Stimulated activated CD4-positive, alpha-beta T cell treated with anti-CD3 and anti-CD28 coated beads, Interleukin-4, amount 100 ng/mL, for 4 hours (primary cell): ENCODE results near the gene RBM34.
"Not testable (repeated sequence)": the region's sequence is repeated elsewhere in the genome, so short reads cannot be mapped to it uniquely, and the experiment has no call there.

Source experiments
- DNase-seq, 2 experiments: peaks; one replicate each; pipeline ENCODE4 v3.0.0-alpha.2; 2020

The RBM34 gene

DNA sequence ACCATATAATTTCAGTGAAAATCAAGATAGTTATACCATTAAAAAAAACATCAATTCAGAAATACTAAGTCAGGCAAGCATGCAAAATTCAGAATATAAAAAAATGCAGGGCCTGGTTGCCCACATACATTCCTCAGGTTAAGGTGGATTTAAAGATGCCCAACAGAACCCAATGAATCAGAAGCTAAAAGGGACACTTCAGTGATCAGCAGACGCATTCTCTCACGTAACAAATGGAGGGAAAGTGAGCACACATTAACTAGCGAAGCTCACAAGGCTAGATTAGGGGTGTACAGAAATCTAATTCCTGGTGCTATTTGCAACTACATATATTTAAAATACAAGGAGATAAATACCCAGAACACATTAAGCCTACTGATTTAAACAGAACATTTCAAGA is 49.9 kb downstream of the RBM34 start:
- DNase-seq: no peak

DNA sequence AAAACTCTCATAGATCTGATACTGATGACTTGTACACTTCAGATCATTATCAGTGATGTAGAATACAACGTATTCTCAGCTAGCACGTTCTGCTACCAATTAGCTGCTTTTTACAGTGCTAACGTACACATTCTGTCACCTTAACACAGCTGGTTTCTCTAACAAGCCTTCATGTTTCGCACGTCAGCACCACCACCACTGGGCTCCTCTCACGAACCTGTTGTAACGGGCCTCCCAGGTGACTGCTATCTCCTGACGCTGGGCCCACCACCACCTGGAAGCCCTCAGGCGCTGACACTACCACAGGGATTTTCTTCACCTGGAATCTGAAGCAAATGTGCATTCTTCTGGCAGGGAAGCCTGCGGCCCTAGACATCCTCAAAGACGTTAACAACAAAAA is 52.2 kb downstream of the RBM34 start:
- DNase-seq: no peak

DNA sequence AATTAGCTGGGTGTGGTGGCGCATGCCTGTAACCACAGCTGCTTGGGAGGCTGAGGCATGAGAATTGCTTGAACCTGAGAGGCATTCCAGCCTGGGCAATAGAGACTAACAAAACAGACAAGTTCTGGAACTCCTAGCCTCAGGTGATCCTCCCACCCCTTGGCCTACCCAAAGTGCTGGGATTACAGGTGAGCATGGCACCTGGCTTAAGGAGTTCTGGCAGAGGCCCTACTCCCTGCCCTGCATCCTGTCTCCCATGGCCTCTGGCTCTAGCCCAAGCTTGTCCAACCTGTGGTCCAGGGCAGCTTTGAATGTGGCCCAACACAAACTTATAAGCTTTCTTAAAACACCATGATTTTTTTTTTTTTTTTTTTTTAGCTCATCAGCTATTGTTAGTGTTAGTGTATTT is 52.9 kb downstream of the RBM34 start:
- no peak for DNase-seq

DNA sequence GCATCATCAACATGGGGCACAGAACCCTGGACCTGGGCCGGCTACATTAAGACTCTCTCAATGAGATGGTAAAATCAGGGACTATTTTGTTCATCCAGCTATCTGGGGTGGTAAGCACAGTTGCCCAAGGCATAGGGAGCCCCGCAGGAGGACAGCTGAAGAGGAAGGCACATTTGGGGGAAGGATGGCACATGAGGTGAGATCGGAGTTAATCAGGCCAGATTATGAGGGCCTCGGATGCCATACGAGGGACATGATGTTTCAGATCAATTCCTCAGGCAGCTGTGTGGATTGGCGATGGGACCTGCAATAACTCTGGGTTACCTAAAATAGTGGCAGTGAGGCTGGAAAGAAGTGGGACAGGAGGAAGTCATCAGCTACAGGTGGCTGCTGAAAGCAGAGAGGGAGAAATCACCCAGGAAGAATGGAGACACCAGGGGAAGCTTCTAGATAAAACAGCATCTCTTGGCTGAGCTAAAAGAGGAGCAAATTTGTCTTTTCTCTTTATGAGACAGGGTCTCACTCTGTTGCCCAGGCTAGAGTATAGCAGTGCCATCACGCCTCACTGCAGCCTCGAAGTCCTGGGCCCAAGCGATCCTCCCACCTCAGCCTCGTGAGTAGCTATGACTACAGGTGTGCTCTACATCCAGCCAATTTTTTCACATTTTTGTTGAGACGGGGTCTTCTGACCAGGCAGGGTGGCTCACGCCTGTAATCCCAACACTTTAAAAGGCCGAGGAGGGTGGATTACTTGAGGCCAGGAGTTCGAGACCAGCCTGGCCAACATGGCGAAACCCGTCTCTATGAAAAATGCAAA is 53.5 kb downstream of the RBM34 start:
- DNase-seq: no peak

DNA sequence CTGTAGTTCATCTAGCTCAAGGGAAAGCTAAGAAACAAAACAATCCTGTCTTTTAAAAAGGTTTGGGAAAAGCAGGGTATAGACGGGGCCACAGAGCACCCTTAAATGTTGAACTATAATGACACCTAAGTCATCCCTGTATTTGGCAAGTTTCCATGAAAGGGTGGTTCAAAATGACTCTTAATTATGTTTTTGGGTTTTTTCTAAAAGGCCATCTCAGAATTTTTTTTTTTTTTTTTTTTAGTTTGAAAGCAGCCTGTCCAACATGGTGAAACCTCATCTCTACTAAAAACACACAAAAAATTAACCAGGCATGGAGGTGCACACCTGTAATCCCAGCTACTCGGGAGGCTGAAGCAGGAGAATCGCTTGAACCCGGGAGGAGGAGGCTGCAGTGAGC is 54.6 kb downstream of the RBM34 start:
- DNase-seq: no peak

DNA sequence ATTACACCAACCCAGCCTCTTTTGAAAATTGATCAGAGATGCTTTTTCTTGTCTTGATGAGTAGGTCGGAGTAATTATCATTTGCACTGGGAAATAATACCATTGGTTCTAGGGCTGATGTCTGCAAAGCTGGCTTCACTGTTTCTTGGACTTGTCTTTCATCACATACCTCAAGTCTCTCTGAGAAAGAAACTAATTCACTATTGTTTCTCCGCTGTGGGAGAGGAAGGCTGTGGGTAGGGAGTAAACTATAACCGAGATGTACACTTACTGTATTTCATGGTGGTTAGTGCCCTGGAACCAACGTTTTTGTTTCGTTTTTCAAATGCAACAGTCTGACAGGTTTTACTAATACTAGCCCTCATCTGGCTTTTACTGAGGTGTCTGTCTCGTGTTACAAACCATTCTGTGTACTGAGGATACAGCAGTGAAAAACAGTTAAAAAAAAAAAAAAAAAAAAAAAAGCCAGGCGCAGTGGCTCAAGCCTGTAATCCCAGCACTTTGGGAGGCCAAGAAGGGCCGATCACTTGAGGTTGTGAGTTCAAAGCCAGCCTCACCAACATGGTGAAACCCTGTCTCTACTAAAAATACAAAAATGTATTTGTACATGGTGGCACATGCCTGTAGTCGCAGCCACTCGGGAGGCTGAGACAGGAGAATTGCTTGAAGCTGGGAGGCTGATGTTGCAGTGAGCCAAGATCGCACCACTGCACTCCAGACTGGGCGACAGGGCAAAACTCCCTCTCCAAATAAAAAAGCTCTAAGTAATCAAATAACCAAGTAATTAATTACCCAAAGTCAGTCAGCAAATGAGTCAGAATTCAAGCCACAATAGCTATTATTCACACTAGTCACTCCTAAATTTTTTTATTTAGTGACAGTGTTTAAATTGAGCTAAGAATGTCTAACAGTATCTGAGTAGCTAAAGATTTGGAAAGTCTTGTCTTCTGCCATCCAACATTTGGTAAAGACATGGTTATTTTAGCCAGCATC is 55.7 kb downstream of the RBM34 start:
- DNase-seq: no peak

DNA sequence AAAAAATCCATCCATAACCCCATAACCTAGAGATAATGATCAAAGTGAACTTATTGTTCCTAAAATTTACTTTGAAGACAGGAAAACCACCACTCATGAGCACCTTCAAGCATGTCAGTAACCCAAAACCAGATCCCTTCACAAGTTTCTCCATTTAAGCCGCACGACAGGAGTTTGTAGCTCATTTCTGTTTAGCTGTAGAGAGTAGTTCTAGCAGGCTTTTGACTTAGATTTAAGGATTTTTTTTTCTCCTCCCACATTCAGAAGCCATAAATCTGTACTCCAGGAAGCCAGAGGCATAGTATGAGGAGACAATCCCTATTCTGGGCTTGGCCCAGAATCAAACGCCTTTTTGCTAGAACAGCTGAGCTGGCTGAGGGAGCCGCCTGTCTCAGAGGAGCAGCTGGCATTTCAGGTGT is 58.0 kb downstream of the RBM34 start:
- no peak for DNase-seq

DNA sequence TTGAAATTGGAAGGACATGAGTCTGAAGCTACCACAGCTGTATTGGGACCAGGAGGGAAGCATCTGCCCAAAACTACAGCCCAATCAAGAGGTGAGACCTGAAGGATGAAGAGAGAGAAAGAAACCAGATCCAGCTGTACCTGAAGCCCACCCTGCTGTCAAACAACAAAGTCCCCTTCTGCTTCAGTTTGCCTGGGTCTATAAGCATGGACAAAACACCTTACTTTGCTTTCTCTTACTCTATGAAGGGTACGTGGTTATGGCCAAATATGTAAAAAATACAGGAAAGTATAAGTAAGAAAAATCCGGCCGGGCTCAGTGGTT is 58.8 kb downstream of the RBM34 start:
- no peak for DNase-seq

DNA sequence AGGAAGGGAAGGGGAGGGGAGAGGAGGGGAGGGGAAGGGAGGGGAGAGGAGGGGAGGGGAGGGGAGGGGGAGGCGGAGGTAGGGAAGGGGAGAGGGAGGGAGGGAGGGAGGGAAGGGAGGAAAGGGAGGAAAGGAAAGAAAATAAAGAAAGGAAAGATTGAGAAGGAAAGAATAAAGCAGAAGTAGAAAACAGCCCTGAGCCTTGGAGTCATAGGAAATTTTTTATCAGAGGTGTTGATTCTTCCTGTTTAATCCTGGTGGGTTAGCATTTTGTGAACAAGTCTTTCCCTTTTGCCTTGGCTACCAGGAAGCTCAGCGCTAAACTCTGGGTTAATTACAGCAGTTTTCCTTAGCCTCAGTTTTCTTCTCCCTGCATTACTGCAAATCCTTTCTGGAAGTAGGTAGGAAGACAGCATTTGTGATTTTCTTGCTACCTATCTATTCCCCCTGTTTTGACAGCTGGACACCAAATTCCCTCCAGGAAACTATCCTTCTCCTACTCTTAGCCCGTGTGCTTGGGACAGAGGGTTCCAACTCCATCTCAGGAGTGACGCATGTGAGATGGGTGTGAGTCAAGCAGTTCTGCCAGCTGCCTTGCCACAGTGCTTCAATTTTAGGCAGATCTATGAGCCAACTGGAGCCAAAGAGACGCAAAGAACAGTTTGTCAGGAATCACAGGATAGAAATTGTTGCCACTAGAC is 59.3 kb downstream of the RBM34 start:
- DNase-seq: no peak

DNA sequence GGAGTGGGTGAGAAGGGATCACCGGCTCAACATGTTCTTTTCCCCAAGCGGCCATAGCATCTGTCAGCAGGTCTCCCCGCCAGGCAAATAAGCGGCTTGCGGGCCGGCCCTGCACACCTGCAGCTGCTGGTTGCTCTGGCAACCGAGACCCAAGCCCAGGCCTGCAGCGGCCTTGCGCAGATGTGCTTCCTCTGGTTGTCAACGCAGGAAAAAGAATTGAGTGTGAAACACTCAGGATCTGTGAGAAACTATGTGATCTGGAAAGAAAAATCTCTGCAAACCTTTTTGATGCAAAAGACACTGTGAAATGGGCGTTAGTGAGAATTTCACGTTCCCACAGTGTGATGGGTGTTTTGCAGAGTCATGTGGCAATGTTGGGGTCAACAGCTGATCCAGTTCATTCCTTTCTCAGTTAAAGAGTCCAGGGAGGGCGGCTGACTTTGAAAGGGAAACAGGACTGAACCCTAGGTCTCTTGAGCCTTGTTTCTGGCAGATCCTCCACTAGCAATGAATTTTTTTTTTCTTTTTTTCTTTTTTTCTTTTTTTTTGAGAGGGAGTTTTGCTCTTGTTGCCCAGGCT is 60.8 kb downstream of the RBM34 start:
- DNase-seq: no peak

DNA sequence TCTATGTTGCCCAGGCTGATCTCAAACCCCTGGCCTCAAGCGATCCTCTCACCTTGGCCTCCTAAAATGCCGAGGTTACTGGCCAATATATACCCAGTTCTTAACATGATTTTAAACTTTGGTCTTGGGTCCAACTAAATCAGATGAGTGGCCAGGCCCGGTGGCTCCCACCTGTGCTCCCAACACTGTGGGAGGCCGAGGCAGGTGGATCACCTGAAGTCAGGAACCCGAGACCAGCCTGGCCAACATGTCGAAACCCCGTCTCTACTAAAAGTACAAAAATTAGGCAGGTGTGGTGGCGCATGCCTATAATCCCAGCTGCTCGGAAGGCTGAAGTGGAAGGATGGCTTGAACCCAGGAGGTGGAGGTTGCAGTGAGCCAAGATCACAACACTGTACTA is 62.1 kb downstream of the RBM34 start:
- no peak for DNase-seq

DNA sequence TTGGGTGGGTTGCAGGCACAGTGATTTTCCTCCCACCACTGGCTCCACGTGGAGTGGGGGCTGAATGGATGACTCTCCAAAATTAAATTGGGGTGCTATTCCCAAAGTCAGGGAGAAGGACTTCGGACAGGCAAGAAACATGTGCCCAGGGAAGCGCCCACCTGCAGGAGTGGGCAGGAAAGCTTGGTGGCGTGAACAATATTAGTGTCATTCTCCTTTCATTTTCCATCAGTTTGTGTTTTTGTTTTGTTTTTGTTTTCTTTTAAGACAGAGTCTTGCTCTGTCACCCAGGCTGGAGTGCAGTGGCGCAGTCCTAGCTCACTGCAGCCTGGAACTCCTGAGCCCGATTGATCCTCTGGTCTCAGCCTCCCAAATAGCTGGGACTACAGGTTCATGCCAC is 62.5 kb downstream of the RBM34 start:
- DNase-seq: no peak

DNA sequence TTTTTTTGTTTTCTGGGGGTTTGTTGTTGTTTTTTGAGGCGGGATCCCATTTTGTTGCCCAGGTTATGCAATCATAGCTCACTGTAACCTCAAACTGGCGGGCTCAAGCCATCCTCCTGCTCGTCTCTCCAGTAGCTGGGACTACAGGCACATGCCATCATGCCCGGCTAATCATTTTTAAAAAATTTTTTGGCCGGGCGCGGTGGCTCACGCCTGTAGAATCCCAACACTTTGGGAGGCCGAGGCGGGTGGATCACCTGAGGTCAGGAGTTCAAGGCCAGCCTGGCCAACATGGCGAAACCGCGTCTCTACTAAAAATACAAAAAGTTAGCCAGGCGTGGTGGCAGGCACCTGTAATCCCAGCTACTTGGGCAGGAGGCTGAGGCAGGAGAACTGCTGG is 63.5 kb downstream of the RBM34 start:
- not testable (repeated sequence) for DNase-seq

DNA sequence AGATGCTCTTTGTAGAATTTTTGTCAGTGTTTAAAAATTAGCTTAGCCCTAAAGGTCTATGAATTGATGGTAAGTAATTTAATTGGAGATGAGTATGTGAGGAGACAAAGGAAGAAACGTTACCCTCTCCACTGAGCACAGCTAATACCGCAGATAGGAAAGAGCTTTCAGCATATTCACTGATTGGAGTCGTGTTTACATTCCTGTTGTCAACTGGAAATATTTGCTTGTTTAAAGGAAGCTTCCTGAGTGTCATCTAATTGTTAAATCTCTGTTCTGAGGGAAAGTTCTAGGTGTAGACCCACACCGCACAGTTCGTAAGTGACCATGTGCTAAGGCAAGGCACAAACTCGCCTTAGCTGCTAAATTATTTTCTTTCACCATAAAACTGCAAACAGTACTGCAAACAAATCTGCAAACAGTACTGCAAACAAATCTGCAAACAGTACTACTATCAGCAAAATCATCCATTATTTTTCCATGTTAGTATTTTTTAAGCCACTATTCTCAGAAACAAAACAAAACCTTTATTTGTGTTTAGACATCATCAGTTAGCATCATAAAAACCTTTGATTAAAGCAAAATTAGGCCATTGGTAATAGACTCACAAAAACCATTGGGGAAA is 65.0 kb downstream of the RBM34 start:
- DNase-seq: no peak

DNA sequence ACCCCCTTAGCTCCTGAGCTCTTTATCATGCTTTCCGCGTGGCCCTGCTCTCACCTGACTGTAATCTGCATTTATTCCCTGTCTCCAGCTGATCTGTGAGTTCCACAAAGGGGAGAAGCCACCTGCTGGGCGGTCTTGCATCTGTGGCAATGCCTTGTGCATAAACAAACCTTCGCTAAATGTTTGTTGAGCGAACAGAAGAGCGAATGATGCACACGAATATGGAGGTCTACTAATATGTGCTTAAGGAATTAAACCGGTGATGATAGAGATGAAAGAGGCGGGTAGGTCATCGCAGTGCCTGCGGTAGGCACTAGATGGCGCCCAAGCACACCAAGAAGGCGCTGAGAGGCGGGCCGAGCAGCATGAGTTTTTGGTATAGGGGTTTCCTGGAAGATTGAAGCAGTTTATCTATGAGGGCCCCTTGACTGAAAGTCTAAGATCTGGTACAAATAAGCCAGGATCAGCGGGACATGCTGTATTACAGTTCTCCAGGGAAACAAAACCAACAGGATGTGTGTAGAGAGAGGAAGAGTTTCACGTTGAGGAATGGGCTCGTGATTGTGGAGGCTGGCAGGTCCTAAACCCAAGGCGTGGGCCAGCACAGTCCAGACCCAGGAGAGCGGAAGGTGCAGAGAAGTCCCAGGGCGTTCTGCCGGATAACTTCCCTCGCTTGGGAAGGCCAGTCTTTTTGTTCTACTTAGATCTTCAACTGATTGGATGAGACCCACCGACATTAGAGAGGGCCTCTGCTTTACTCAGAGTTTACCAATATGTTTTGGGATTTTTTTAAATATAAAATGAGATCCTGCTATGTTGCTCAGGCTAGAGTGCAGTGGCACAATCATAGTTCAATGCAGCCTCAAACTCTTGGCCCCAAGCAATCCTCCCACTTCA is 67.1 kb downstream of the RBM34 start:
- DNase-seq: peak; percentile 73 to 79

DNA sequence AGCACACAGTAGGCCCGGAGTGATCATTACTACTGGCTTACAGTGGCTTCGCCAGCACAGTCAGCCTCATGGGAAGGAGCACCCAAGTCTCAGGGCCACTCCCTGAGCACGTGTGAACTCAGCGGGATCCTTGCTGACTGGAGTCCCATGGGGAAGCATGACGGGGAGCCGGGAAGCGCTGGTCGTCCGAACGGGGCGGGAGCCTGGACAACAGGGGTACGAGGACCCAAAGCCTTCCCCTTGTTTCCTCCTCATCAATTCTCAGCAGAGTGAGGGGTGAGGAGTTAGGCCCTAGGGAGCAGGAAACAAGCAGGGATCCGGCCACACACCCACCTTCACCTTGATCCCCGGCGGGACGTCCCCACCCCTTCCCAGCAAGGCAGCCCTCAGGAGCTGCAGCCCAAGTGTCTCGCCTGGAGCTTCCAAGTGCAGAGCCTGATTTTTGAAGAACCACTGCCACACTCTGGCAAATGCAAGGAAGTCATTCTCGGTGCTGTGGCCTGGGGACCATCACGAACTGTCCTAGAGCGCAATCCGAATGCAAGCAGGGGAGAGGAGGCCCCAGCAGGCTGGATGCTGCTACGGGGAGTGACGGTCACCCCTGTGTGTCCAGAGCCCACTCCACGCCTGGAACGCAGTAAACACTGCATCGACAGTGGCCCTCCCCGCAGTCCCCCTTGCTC is 67.9 kb downstream of the RBM34 start:
- no peak for DNase-seq

DNA sequence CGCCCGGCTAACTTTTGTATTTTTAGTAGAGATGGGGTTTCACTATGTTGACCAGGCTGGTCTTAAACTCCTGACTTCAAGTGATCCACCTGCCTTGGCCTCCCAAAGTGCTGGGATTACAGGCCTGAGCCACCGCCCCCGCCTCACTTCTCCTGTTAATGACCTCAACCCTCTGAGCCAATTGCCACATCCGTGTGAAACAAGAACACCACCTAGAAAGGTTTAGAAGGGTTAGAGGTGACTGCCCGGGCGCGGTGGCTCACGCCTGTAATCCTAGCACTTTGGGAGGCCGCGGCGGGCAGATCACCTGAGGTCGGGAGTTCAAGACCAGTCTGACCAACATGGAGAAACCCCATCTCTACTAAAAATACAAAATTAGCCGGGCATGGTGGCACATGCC is 68.6 kb downstream of the RBM34 start:
- not testable (repeated sequence) for DNase-seq

DNA sequence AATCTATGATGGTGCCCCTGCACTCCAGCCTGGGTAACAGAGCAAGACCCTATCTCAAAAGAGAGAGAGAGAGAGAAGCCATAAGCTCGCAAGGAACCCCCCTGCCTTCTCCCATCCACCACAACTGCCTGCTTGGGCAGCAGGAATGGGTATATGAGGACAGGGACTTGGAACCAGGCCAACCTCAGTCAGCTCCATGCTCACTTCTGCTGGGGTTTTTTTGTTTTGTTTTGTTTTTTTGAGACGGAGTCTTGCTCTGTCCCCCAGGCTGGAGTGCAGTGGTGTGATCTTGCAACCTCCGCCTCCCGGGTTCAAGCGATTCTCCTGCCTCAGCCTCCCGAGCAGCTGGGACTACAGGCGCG is 69.0 kb downstream of the RBM34 start:
- DNase-seq: not testable (repeated sequence)

DNA sequence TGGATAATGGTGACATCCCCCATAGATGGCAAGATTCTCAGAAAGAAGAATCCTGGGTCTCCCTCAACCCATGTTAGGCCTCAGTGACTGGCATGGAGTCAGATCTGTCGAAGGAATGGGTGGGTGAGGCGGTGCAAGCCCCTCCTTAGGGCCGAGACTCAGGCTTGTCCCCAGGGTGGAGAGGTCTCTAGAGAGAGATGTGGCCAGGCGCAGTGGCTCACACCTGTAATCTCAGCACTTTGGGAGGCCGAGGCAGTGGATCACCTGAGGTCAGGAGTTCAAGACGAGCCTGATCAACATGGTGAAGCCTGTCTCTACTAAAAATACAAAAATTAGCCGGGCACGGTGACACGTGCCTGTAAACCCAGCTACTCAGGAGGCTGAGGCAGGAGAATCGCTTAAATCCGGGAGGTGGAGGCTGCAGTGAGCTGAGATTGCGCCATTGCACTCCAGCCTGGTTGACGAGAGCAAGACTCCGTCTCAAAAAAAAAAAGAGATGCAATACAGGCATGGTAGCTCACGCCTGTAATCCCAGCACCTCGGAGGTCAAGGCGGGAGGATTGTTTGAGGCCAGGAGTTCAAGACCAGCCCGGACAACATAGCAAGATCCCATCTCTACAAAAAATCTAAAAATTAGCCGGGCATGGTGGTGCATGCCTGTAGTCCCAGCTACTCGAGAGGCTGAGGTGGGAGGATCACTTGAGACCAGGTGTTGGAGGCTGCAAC is 69.6 kb downstream of the RBM34 start:
- DNase-seq: not testable (repeated sequence)

DNA sequence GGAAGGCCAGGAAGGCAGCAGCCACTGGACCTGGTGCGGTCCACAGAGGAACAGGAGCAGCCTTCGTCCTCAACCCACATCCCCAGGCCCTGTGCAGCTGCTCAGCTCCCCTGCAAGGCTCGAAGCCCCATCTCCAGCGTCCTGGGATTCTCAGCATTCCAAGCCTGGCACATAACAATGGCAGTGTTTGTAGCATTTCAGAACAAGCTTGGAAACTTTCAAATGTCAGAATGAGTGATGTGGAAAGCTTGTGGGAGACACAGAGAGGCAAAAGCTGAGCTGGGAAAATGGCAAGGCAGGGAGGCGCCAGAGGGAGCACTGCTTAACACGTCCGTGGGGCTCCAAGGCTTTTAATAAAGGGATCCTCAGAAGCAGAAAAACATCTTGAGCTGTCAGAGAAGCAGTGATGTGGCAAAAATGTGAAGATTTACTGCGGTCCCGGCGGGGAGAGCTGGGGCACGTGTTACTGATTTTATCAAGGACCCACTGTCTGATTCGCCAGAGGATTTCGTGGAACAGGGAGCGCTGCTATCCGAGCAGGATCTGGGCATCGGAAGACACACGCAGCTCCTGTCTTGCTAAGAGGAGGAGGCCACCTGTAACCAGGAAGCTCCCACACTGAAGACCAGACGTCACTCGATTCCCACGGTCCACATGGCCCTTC is 70.5 kb downstream of the RBM34 start:
- no peak for DNase-seq
